Neural cell (in vitro differentiated cells): ENCODE results near the gene MYORG.
"Not testable (repeated sequence)": the region's sequence is repeated elsewhere in the genome, so short reads cannot be mapped to it uniquely, and the experiment has no call there.

Experiments used
- CTCF ChIP-seq: fragments of 450-650 bp; IDR thresholded peaks from 2 replicates; pipeline ENCODE4 v1.5.1; 2014; ENCODE audit warnings: antibody characterized with exemption, mild to moderate bottlenecking, moderate library complexity; ENCODE audit not compliant: poor library complexity, severe bottlenecking
- EP300 ChIP-seq: fragments of 450-650 bp; conservative IDR thresholded peaks from 2 replicates; pipeline ENCODE4 v1.6.1; 2014; ENCODE audit warnings: antibody characterized with exemption, mild to moderate bottlenecking, moderate library complexity; ENCODE audit not compliant: poor library complexity, severe bottlenecking
- EZH2 ChIP-seq: fragments of 200-600, 300-800 bp; shearing (Covaris generic), sonication (generic); IDR thresholded peaks from 2 replicates; pipeline ENCODE4 v1.6.1; 2014; ENCODE audit warnings: antibody characterized with exemption, low read length, borderline replicate concordance, mild to moderate bottlenecking; ENCODE audit not compliant: insufficient read depth, poor library complexity, severe bottlenecking
- MXI1 ChIP-seq: fragments of 450-650 bp; conservative IDR thresholded peaks from 2 replicates; pipeline ENCODE4 v1.6.1; 2014; ENCODE audit warnings: antibody characterized with exemption, mild to moderate bottlenecking; ENCODE audit not compliant: poor library complexity, severe bottlenecking
- POLR2AphosphoS5 ChIP-seq: IDR thresholded peaks from 2 replicates; pipeline ENCODE4 v1.6.1; 2012
- RAD21 ChIP-seq: fragments of 450-650 bp; conservative IDR thresholded peaks from 2 replicates; pipeline ENCODE4 v1.6.1; 2014; ENCODE audit warnings: antibody characterized with exemption, mild to moderate bottlenecking, moderate library complexity
- REST ChIP-seq: IDR thresholded peaks from 2 replicates; pipeline ENCODE4 v1.6.1; 2012; ENCODE audit warnings: borderline replicate concordance
- SMC3 ChIP-seq: fragments of 450-650 bp; conservative IDR thresholded peaks from 2 replicates; pipeline ENCODE4 v1.6.1; 2014; ENCODE audit warnings: antibody characterized with exemption, mild to moderate bottlenecking, moderate library complexity; ENCODE audit not compliant: poor library complexity
- TAF1 ChIP-seq: IDR thresholded peaks from 2 replicates; pipeline ENCODE4 v1.6.1; 2012; ENCODE audit warnings: low read depth

GRCh38 chr9:34367751-34368410 lies 8.8 kb downstream of the MYORG start:
- not testable (repeated sequence) for TF ChIP-seq CTCF, POLR2AphosphoS5, TAF1, EP300, EZH2, REST, MXI1, SMC3, RAD21
